Rectal smooth muscle tissue (tissue), 1 donor: Measurements from ENCODE around the gene LRRC52.

ENCODE experiments used
- H3K27ac ChIP-seq: one replicate; pipeline ENCODE4 v1.7.0; 2013; ENCODE audit warnings: low read depth, low read length, inconsistent platforms
- H3K27me3 ChIP-seq: one replicate; pipeline ENCODE4 v1.7.0; 2013; ENCODE audit warnings: low read length; ENCODE audit not compliant: control insufficient read depth, insufficient read depth
- H3K36me3 ChIP-seq: one replicate; pipeline ENCODE4 v1.7.0; 2013; ENCODE audit warnings: low read length; ENCODE audit not compliant: control insufficient read depth, insufficient read depth
- H3K4me1 ChIP-seq: one replicate; pipeline ENCODE4 v1.7.0; 2013; ENCODE audit warnings: low read length; ENCODE audit not compliant: control insufficient read depth, insufficient read depth
- H3K4me3 ChIP-seq: one replicate; pipeline ENCODE4 v1.7.0; 2013; ENCODE audit warnings: low read length
- H3K9ac ChIP-seq: one replicate; pipeline ENCODE4 v1.7.0; 2013; ENCODE audit warnings: low read length

LRRC52 gene

GRCh38 chr1:165520646-165521045 lies 23.2 kb upstream of the LRRC52 start:
- no peaks in the 10 kb centered on the region for H3K27me3 ChIP-seq
- H3K4me3 ChIP-seq, result no peak overlapping the region
- H3K36me3 ChIP-seq, result no peaks in the 10 kb centered on the region
- H3K9ac ChIP-seq, result no peak overlapping the region
- H3K27ac ChIP-seq, result no peak overlapping the region
- H3K4me1 ChIP-seq, result no peaks in the 10 kb centered on the region

DNA sequence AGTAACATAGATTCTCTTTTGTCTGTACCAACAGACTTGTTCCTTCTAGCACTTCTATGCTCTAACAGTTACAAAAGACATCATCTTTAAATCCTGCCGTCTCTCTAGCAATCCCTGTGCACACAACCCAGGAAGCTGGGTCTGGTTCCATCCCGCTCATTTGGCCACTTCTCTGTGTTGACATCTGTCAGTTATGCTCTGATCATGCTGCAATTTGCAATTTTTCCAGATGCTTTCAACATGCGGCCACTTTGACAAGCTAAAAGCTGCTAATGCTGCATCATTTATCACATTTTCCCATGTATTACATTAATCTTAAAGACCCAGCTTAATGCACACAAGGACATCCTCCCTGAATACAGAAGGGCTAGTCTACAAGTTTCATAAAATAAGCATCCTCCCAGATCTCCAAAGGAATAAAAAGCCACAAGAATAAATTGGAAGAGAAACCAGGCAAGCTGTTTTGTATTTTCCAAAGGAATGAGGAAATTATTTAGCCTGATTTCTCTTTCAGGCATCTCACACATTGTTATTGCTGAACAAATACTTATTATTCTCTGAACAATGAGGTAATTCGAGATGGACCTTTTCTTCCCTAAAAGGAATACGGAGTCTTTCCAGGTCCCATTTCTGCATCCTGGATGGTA lies 19.0 kb upstream of the LRRC52 start:
- H3K27ac ChIP-seq, result no peak overlapping the region
- H3K9ac ChIP-seq, result no peak overlapping the region
- H3K4me1 ChIP-seq, result no peaks in the 10 kb centered on the region
- no peaks in the 10 kb centered on the region for H3K27me3 ChIP-seq
- H3K4me3 ChIP-seq, result no peak overlapping the region
- H3K36me3 ChIP-seq, result no peaks in the 10 kb centered on the region

GRCh38 chr1:165525708-165526107 lies 18.1 kb upstream of the LRRC52 start:
- Histone ChIP-seq H3K4me3 (no peak overlapping the region), H3K27ac (no peak overlapping the region), H3K4me1 (no peaks in the 10 kb centered on the region), H3K36me3 (no peaks in the 10 kb centered on the region), H3K27me3 (no peaks in the 10 kb centered on the region), H3K9ac (no peak overlapping the region)

- Histone ChIP-seq H3K4me1 (no peaks in the 10 kb centered on the region), H3K36me3 (no peaks in the 10 kb centered on the region), H3K4me3 (no peak overlapping the region), H3K27me3 (no peaks in the 10 kb centered on the region), H3K9ac (no peak overlapping the region), H3K27ac (no peak overlapping the region)
Observed at GRCh38 chr1:165527251-165528007, 16.4 kb upstream of the LRRC52 start.

DNA sequence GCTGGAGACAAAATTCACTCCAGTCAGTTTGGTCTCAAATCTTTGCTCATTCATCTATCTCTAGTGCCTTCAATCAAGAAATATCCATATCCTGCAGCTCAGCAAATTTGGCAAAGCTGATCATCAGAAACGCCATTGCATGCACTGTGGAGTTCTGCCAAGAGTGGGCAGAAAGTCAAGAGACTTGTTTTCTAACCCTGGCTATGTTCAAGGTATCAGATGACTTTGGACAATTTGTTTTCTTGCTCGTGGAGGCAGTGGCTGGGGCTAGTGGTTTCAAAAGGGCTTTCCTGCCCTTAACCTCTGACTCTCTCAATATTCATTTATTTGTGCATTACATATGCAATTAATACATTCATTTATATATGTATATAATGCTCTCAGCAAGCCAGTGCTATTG lies 12.8 kb upstream of the LRRC52 start:
- no peaks in the 10 kb centered on the region for H3K4me1 ChIP-seq
- H3K27ac ChIP-seq, result no peak overlapping the region

GRCh38 chr1:165532053-165532452 lies 11.7 kb upstream of the LRRC52 start:
- Histone ChIP-seq H3K27me3 (no peaks in the 10 kb centered on the region), H3K36me3 (no peaks in the 10 kb centered on the region), H3K4me3 (no peak overlapping the region), H3K27ac (no peak overlapping the region), H3K4me1 (no peaks in the 10 kb centered on the region), H3K9ac (no peak overlapping the region)

More for the DNA sequence above, 12.8 kb upstream of the LRRC52 start:
- no peak overlapping the region for H3K9ac ChIP-seq
- no peaks in the 10 kb centered on the region for H3K27me3 ChIP-seq
- H3K4me3 ChIP-seq, result no peak overlapping the region
- no peaks in the 10 kb centered on the region for H3K36me3 ChIP-seq

- Histone ChIP-seq H3K27ac (no peak overlapping the region), H3K27me3 (no peaks in the 10 kb centered on the region), H3K4me1 (no peaks in the 10 kb centered on the region), H3K36me3 (no peaks in the 10 kb centered on the region), H3K9ac (no peak overlapping the region), H3K4me3 (no peak overlapping the region)
Observed at GRCh38 chr1:165533254-165533653, 10.5 kb upstream of the LRRC52 start.

DNA sequence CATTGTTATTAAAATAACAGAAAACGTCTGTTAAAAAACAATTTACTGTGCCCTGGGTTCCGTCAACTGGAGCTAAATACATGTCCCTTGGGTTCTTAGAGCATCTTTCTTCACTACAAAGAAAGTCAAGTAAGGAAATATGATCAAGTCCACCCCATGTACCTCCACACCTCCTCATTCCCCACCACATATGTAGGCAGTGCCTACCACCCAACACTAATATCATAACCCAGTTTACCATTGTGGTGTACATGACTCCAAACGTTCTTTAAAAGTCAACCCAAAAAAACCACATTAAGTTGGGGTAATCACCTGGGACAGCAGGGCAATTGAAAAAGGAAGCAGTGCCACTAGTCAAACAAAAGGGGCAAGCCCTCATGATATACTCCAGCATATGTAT lies 7.8 kb upstream of the LRRC52 start:
- Histone ChIP-seq H3K9ac (no peak overlapping the region), H3K4me3 (no peak overlapping the region), H3K27me3 (no peaks in the 10 kb centered on the region), H3K4me1 (no peaks in the 10 kb centered on the region), H3K36me3 (no peaks in the 10 kb centered on the region), H3K27ac (no peak overlapping the region)

DNA sequence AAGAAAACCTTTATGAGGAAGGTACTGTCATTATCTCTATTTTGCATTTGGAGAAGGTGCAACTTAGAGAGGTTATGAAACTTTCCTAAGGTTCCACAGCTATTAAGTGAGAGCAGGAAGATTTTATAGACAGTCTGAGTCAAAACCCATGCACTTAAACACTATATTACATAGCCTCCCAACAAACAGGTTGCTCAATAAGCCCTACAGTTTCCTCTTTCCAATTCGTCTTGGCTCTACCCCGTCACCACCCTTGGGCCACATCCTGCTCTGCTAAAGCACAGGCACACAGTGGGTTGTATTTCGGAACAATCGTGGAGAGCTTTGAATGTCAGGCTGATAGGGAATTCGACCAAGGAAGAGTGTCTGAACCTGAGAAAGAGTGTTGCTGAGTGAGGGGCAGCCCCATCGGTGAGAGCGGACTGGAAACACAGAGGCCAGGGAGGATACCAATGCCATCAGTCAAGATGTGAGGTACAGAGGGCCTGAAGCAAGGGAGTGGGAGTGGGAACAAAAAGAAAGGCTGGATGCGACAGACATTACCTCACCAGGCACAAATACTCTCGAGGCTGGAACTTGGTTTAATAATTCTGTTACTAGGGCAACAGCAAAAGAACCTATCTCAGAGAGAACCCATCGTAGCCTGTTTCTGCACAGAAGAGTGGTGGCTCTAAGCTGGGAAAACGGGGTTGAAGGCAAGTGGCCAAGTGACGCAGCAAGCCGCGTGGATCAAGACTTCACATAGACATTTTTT lies 6.3 kb upstream of the LRRC52 start:
- H3K27ac ChIP-seq, result no peak overlapping the region
- no peak overlapping the region for H3K9ac ChIP-seq
- H3K4me3 ChIP-seq, result no peak overlapping the region
- no peaks in the 10 kb centered on the region for H3K36me3 ChIP-seq
- H3K4me1 ChIP-seq, result no peaks in the 10 kb centered on the region
- H3K27me3 ChIP-seq, result no peaks in the 10 kb centered on the region

DNA sequence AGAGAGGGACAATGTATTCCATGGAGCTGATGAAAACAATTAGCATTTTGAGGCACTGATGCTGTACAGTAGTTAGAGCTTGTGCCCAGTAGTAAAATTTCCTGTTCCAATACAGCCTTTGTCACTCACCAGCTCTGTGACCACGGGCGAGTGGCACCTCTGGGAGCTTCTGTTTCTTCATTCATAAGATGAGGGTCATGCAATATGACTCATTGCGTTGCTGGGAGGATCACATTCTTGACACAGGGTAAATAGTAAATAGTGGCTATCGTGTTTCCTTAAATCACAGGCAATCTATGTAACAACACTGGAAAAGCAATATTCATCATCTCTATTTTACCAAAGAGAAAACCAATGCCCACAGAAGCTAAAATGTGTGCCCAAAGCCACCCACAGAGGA lies 4.5 kb upstream of the LRRC52 start:
- H3K27ac ChIP-seq, result no peak overlapping the region
- H3K4me3 ChIP-seq, result no peak overlapping the region
- H3K4me1 ChIP-seq, result no peaks in the 10 kb centered on the region

GRCh38 chr1:165539908-165540307 lies 3.9 kb upstream of the LRRC52 start:
- Histone ChIP-seq H3K27ac (no peak overlapping the region), H3K27me3 (no peaks in the 10 kb centered on the region), H3K4me3 (no peak overlapping the region), H3K9ac (no peak overlapping the region), H3K36me3 (no peaks in the 10 kb centered on the region), H3K4me1 (no peaks in the 10 kb centered on the region)

More for the DNA sequence above, 4.5 kb upstream of the LRRC52 start:
- no peak overlapping the region for H3K9ac ChIP-seq
- H3K36me3 ChIP-seq, result no peaks in the 10 kb centered on the region
- H3K27me3 ChIP-seq, result no peaks in the 10 kb centered on the region

GRCh38 chr1:165542015-165542631 lies 1.7 kb upstream of the LRRC52 start:
- Histone ChIP-seq H3K4me3 (no peak overlapping the region), H3K4me1 (no peaks in the 10 kb centered on the region), H3K9ac (no peak overlapping the region), H3K36me3 (no peaks in the 10 kb centered on the region), H3K27ac (no peak overlapping the region), H3K27me3 (no peaks in the 10 kb centered on the region)
